HUES6 (cell line): ENCODE data around the gene PHOSPHO1.

ENCODE experiments used
- H3K27ac ChIP-seq: 2 replicates; pipeline ENCODE4 v1.7.0; 2013; ENCODE audit warnings: low read depth, mild to moderate bottlenecking, low read length, inconsistent platforms
- H3K27me3 ChIP-seq: 2 replicates; pipeline ENCODE4 v1.6.1; 2013; ENCODE audit warnings: low read length; ENCODE audit not compliant: control insufficient read depth, insufficient read depth
- H3K36me3 ChIP-seq: 2 replicates; pipeline ENCODE4 v1.6.1; 2013; ENCODE audit warnings: low read length; ENCODE audit not compliant: control insufficient read depth, insufficient read depth
- H3K4me1 ChIP-seq: 2 replicates; pipeline ENCODE4 v1.6.1; 2013; ENCODE audit warnings: low read length; ENCODE audit not compliant: control insufficient read depth, insufficient read depth
- H3K4me3 ChIP-seq: 2 replicates; pipeline ENCODE4 v1.5.1; 2013; ENCODE audit warnings: low read depth, low read length
- H3K9ac ChIP-seq: one replicate; pipeline ENCODE4 v1.6.1; 2013; ENCODE audit warnings: mild to moderate bottlenecking, low read length
- H3K9me3 ChIP-seq: 2 replicates; pipeline ENCODE4 v1.6.1; 2013; ENCODE audit warnings: low read depth, low read length; ENCODE audit not compliant: control insufficient read depth, insufficient read depth

PHOSPHO1 gene

GRCh38 chr17:49217651-49218413 lies 12.8 kb downstream of the PHOSPHO1 start:
- peaks cover 9% of the 10 kb centered on the region for H3K27me3 ChIP-seq

GRCh38 chr17:49216953-49217650 lies 13.5 kb downstream of the PHOSPHO1 start:
- Histone ChIP-seq H3K9ac (no peak overlapping the region), H3K36me3 (no peaks in the 10 kb centered on the region), H3K4me3 (no peak overlapping the region), H3K9me3 (no peaks in the 10 kb centered on the region), H3K27me3 (peaks cover 3% of the 10 kb centered on the region), H3K4me1 (peaks cover 15% of the 10 kb centered on the region), H3K27ac (no peak overlapping the region)

More at GRCh38 chr17:49217651-49218413, 12.8 kb downstream of the PHOSPHO1 start:
- Histone ChIP-seq H3K4me1 (peaks cover 15% of the 10 kb centered on the region), H3K27ac (no peak overlapping the region), H3K4me3 (no peak overlapping the region), H3K9me3 (no peaks in the 10 kb centered on the region), H3K36me3 (no peaks in the 10 kb centered on the region), H3K9ac (no peak overlapping the region)

- H3K27me3 ChIP-seq, result no peaks in the 10 kb centered on the region
- H3K4me3 ChIP-seq, result no peak overlapping the region
- H3K36me3 ChIP-seq, result no peaks in the 10 kb centered on the region
- no peak overlapping the region for H3K9ac ChIP-seq
- no peaks in the 10 kb centered on the region for H3K9me3 ChIP-seq
- peaks cover 15% of the 10 kb centered on the region for H3K4me1 ChIP-seq
- no peak overlapping the region for H3K27ac ChIP-seq
These were observed 14.1 kb downstream of the PHOSPHO1 start for GRCh38 chr17:49216482-49216881.

GRCh38 chr17:49214676-49215360 lies 15.8 kb downstream of the PHOSPHO1 start:
- H3K9ac ChIP-seq, result no peak overlapping the region
- peaks cover 31% of the 10 kb centered on the region for H3K4me1 ChIP-seq
- H3K36me3 ChIP-seq, result no peaks in the 10 kb centered on the region
- H3K4me3 ChIP-seq, result no peak overlapping the region
- H3K9me3 ChIP-seq, result no peaks in the 10 kb centered on the region
- H3K27ac ChIP-seq, result no peak overlapping the region
- H3K27me3 ChIP-seq, result no peaks in the 10 kb centered on the region

- no peak overlapping the region for H3K27ac ChIP-seq
- H3K4me3 ChIP-seq, result no peak overlapping the region
These were observed 16.7 kb downstream of the PHOSPHO1 start for GRCh38 chr17:49213847-49214246.

GRCh38 chr17:49213399-49213798 lies 17.2 kb downstream of the PHOSPHO1 start:
- H3K27ac ChIP-seq, result no peak overlapping the region
- H3K4me1 ChIP-seq, result peaks cover 40% of the 10 kb centered on the region
- H3K36me3 ChIP-seq, result no peaks in the 10 kb centered on the region
- no peak overlapping the region for H3K4me3 ChIP-seq
- H3K27me3 ChIP-seq, result no peaks in the 10 kb centered on the region
- no peak overlapping the region for H3K9ac ChIP-seq
- H3K9me3 ChIP-seq, result no peaks in the 10 kb centered on the region

More at GRCh38 chr17:49213847-49214246, 16.7 kb downstream of the PHOSPHO1 start:
- Histone ChIP-seq H3K9ac (no peak overlapping the region), H3K36me3 (no peaks in the 10 kb centered on the region), H3K4me1 (peaks cover 40% of the 10 kb centered on the region), H3K9me3 (no peaks in the 10 kb centered on the region), H3K27me3 (no peaks in the 10 kb centered on the region)

- H3K27me3 ChIP-seq, result no peaks in the 10 kb centered on the region
- peak within 1 kb of the TSS; percentile 45 for H3K9ac ChIP-seq
- no peaks in the 10 kb centered on the region for H3K36me3 ChIP-seq
- H3K9me3 ChIP-seq, result no peaks in the 10 kb centered on the region
- peak within 1 kb of the TSS; percentile 46 for H3K4me3 ChIP-seq
- H3K27ac ChIP-seq, result no peak within 1 kb of the TSS
- peaks cover 32% of the 10 kb centered on the region for H3K4me1 ChIP-seq
These were observed 20.2 kb downstream of the PHOSPHO1 start, which contains the start of the genes ABI3 and GNGT2 for GRCh38 chr17:49210158-49211029. Gene ABI3 (plus strand): TSS chr17:49210707. CDS start chr17:49210725, 18 bp downstream. Gene GNGT2 (minus strand): TSS chr17:49210574. CDS start chr17:49207422, 3,152 bp downstream.

- Histone ChIP-seq H3K9ac (no peak overlapping the region), H3K4me3 (no peak overlapping the region), H3K27ac (no peak overlapping the region)
These were observed 21.5 kb downstream of the PHOSPHO1 start for GRCh38 chr17:49209061-49209571.

GRCh38 chr17:49204516-49204915 lies 26.1 kb downstream of the PHOSPHO1 start:
- Histone ChIP-seq H3K4me3 (no peak overlapping the region), H3K27ac (no peak overlapping the region), H3K4me1 (peaks cover 6% of the 10 kb centered on the region; the same call in 1 of the 2 replicates), H3K9me3 (no peaks in the 10 kb centered on the region), H3K27me3 (no peaks in the 10 kb centered on the region; the same call in 1 of the 2 replicates), H3K36me3 (no peaks in the 10 kb centered on the region), H3K9ac (no peak overlapping the region)

More at GRCh38 chr17:49209061-49209571, 21.5 kb downstream of the PHOSPHO1 start:
- Histone ChIP-seq H3K4me1 (peaks cover 32% of the 10 kb centered on the region), H3K9me3 (no peaks in the 10 kb centered on the region), H3K36me3 (no peaks in the 10 kb centered on the region), H3K27me3 (no peaks in the 10 kb centered on the region)

- Histone ChIP-seq H3K27ac (no peak overlapping the region), H3K9ac (no peak overlapping the region), H3K36me3 (no peaks in the 10 kb centered on the region), H3K4me3 (no peak overlapping the region), H3K9me3 (no peaks in the 10 kb centered on the region), H3K4me1 (no peaks in the 10 kb centered on the region), H3K27me3 (no peaks in the 10 kb centered on the region; the same call in 1 of the 2 replicates)
These were observed 26.8 kb downstream of the PHOSPHO1 start for GRCh38 chr17:49203796-49204195.
